Ovary (tissue), 9 donors: Measurements from ENCODE around the gene ALDH3B1. TPM values are rescaled to one million over a fixed set of nuclear protein-coding genes. Genes with fewer than 3 reads are reported as not detected.

Experiments used
- DNase-seq, 5 donors: peaks; one replicate each; pipeline ENCODE4 v3.0.0-alpha.2; 2019 to 2020
- H3K27ac ChIP-seq, 2 donors: fragments of 200-600 bp; one replicate each; pipeline versions ENCODE4 v1.5.1 to v1.8.0; 2019 to 2022
- H3K27me3 ChIP-seq: fragments of 200-600 bp; one replicate; pipeline ENCODE4 v1.8.0; 2022
- H3K36me3 ChIP-seq: fragments of 200-600 bp; sonication (generic); one replicate; pipeline ENCODE4 v1.5.1; 2019
- H3K4me1 ChIP-seq: one replicate; pipeline ENCODE4 v1.8.1; 2013; ENCODE audit warnings: mild to moderate bottlenecking, moderate library complexity; ENCODE audit not compliant: insufficient read depth
- H3K4me3 ChIP-seq: fragments of 200-600 bp; sonication (generic); one replicate; pipeline ENCODE4 v1.5.1; 2017
- H3K9me3 ChIP-seq, 2 donors: fragments of 200-600 bp in 1 of 2; sonication (generic) in 1 of 2; one replicate each; pipeline versions ENCODE4 v1.5.1 to v1.8.1; 2013 to 2019; ENCODE audit warnings: mild to moderate bottlenecking in 1 of 2, moderate library complexity in 1 of 2
- CTCF ChIP-seq, 3 donors: fragments of 450-650 bp in 2 of 3; fragments of 200-600 bp in 1 of 3; IDR thresholded peaks; one replicate each; pipeline versions ENCODE4 v1.5.1 to v1.8.0; 2016 to 2022; ENCODE audit warnings: antibody characterized with exemption in 3 of 3, mild to moderate bottlenecking in 1 of 3
- EP300 ChIP-seq: sonication (generic); formaldehyde crosslinking; IDR thresholded peaks from one replicate; pipeline ENCODE4 v1.6.1; 2017; ENCODE audit warnings: antibody characterized with exemption
- POLR2A ChIP-seq: fragments of 450-650 bp; IDR thresholded peaks from one replicate; pipeline ENCODE4 v1.6.1; 2017; ENCODE audit warnings: antibody characterized with exemption, mild to moderate bottlenecking, moderate library complexity
- WGBS, 3 donors: extraction: QIAGEN DNeasy Blood & Tissue Kit in 1 of 3; methylation state at CpG; one replicate each; pipeline versions ENCODE4 v1.1.5 to v1.1.7; 2013 to 2017; 5-methylcytosine and 5-hydroxymethylcytosine counted together
- intact Hi-C, 4 donors: fragments of 100-400 bp; cut with DNase I; formaldehyde crosslinking; loops; one replicate each; pipeline versions ENCODE4 v1.11.0 to v1.15.1; 2022 to 2023
- microRNA-seq, 3 donors: library from miRNA; unstranded; fragments of <30 nt; microRNA quantifications; one replicate each; pipeline versions ENCODE4 to v1.2.0, GENCODE V29; 2019 to 2020
- polyA plus RNA-seq, 2 donors: library from polyadenylated mRNA; stranded (reverse); fragments of 200-250 nt in 1 of 2; fragments of 350-450 nt in 1 of 2; fragmentation: Illumina TruSeq in 1 of 2; extraction: RNeasy Lipid Tissue Mini Kit (QIAGEN cat#74804) in 1 of 2; gene quantifications; one replicate each; pipeline ENCODE4 v1.2.3, GENCODE V29; 2013 to 2014
- small RNA-seq: library from RNA; depleted of rRNA; stranded (forward); fragments of <200 nt; gene quantifications from one replicate; pipeline ENCODE3, GENCODE V24; 2016
- total RNA-seq, 7 donors: library from RNA; depleted of rRNA in 2 of 7; stranded (reverse); fragments of >200 nt in 2 of 7; fragmentation: NEBNext Ultra II Directional in 3 of 7; extraction: Animal tissue kit (Norgen Biotek cat#: 25700) in 3 of 7; gene quantifications; one replicate each; pipeline versions ENCODE4 v1.1.0 to v1.2.4, GENCODE V29; 2016 to 2023
- donor health status: DM: no; HTN: no; CAD: no; lungs with moderate emphysema.
- donor health status: DM: no; HTN: no; CAD: no.
- donor health status: Bipolar disorder and iron deficiency.
- donor health status: DM: yes; HTN: yes; CAD: no.
- donor health status: DM: no; HTN: no; CAD: no.
- donor health status: DM: yes; HTN: yes; CAD: no.

Gene ALDH3B1
- total and polyA plus RNA-seq, 9 donors: 1.8 to 65.3 (median 7.4) TPM

- Histone ChIP-seq H3K4me3 (no peak overlapping the region), H3K27me3 (no peaks in the 10 kb centered on the region), H3K9me3 (no peaks in the 10 kb centered on the region), H3K36me3 (no peaks in the 10 kb centered on the region), H3K27ac (no peak overlapping the region), H3K4me1 (no peaks in the 10 kb centered on the region)
- TF ChIP-seq CTCF (IDR thresholded peaks at IDR 0.05): no peak
- no peak for TF ChIP-seq EP300
- no peak for TF ChIP-seq POLR2A
- no peak for DNase-seq
- intact Hi-C loops: no loop called here
- 88 to 92% (median 89%) methylated on average over 11 of the region's 11 CpGs for WGBS, 3 donors
Measured at GRCh38 chr11:68076371-68077042, 66.4 kb downstream of the ALDH3B1 start.

GRCh38 chr11:68077617-68078582 is 67.8 kb downstream of the ALDH3B1 start:
- no peak for DNase-seq
- 61 to 74% (median 64%) methylated on average over 8 of the region's 8 CpGs for WGBS, 3 donors
- H3K36me3 ChIP-seq: no peaks in the 10 kb centered on the region
- no peak overlapping the region for H3K27ac ChIP-seq
- TF ChIP-seq CTCF (IDR thresholded peaks at IDR 0.05) (no peak), POLR2A (no peak), EP300 (no peak)
- H3K9me3 ChIP-seq: no peaks in the 10 kb centered on the region
- no peak overlapping the region for H3K4me3 ChIP-seq
- no peaks in the 10 kb centered on the region for H3K27me3 ChIP-seq
- no peaks in the 10 kb centered on the region for H3K4me1 ChIP-seq
- intact Hi-C loops: no loop called here

Small RNAs within 50 kb of the gene (microRNA-seq; reads per million reads assigned to microRNA genes)
- gene MIR4691 (0 reads per million in 3 donors), gene MIR6753 (0 reads per million in 3 donors), gene MIR7113 (0 to 0.47 (median 0.36) reads per million in 3 donors)

Small RNAs within 50 kb of the gene (small RNA-seq; reads per million reads assigned to genes)
- gene MIR6753: not detected

Other genes with a start within 250 kb of the ALDH3B1 start
- 10 to 100 TPM in 6 of 7 donors, 1 to 10 TPM in 1; 9.0 to 39.6 (median 14.2) TPM for gene UNC93B1, start 6.2 kb upstream of the ALDH3B1 start, total RNA-seq
- 10 to 100 TPM in 1 of 2 donors, 1 to 10 TPM in 1; 9.6 to 11.1 TPM for gene UNC93B1, start 6.2 kb upstream of the ALDH3B1 start, polyA plus RNA-seq
- 100 to 1,000 TPM in 5 of 7 donors, 10 to 100 TPM in 2; 95.6 to 163 (median 107) TPM for gene NDUFS8, start 20.4 kb downstream of the ALDH3B1 start, total RNA-seq
- gene NDUFS8, start 20.4 kb downstream of the ALDH3B1 start, polyA plus RNA-seq: 10 to 100 TPM; 15.3 to 80.1 TPM
- 100 to 1,000 TPM in 2 of 7 donors, 10 to 100 TPM in 5; 55.8 to 109 (median 78.6) TPM for gene TCIRG1, start 28.7 kb downstream of the ALDH3B1 start, total RNA-seq
- 10 to 100 TPM in 1 of 2 donors, 1 to 10 TPM in 1; 2.2 to 77.4 TPM for gene TCIRG1, start 28.7 kb downstream of the ALDH3B1 start, polyA plus RNA-seq
- gene CHKA, start 111.1 kb downstream of the ALDH3B1 start, total RNA-seq: 10 to 100 TPM; 20.7 to 45.3 (median 31.4) TPM
- 10 to 100 TPM; 15.6 to 26.3 TPM for gene CHKA, start 111.1 kb downstream of the ALDH3B1 start, polyA plus RNA-seq
- 10 to 100 TPM; 25.5 to 59.1 (median 50.6) TPM for gene KMT5B, start 203.0 kb downstream of the ALDH3B1 start, total RNA-seq
- 10 to 100 TPM; 25.5 to 36.8 TPM for gene KMT5B, start 203.0 kb downstream of the ALDH3B1 start, polyA plus RNA-seq